GM12878 (cell line): ENCODE measurements around the gene MORN2. TPM values are rescaled to one million over a fixed set of nuclear protein-coding genes. Genes with fewer than 3 reads are reported as not detected.

Experiments used
- ATAC-seq: fragments of 200-7000 bp; cut with Tn5 transposase; 3 replicates; pipeline ENCODE4 v1.9.1; 2020; ENCODE audit warnings: mild to moderate bottlenecking, moderate library complexity
- BruUV-seq: library from RNA; stranded (reverse); fragments of 400-500 nt; replicated peaks from 2 replicates; lab custom pipeline; 2021; lab: Mats Ljungman, UMichigan
- CTCF ChIA-PET: fragments of 300-600 bp; sonication (Branson Sonifier 250); formaldehyde crosslinking; extraction: SDS; loops from one replicate; lab custom pipeline; 2021; ENCODE audit warnings: inconsistent platforms; lab: Yijun Ruan, JAX
- POLR2A ChIA-PET: fragments of 350-600 bp; formaldehyde crosslinking; extraction: SDS; loops from one replicate; lab custom pipeline; 2021; ENCODE audit warnings: inconsistent platforms; lab: Charles Lee
- RAD21 ChIA-PET: fragments of 300-600 bp; sonication (Branson Sonifier 250); formaldehyde crosslinking; loops from one replicate; lab custom pipeline; 2023; ENCODE audit warnings: antibody characterized with exemption; ENCODE audit not compliant: unreplicated experiment; lab: Charles Lee
- SMC1A ChIA-PET: fragments of 300-600 bp; sonication (Branson Sonifier 250); formaldehyde crosslinking; loops from one replicate; lab custom pipeline; 2023; ENCODE audit not compliant: unreplicated experiment, uncharacterized antibody; lab: Charles Lee
- DNase-seq: peaks from one replicate; pipeline ENCODE4 v3.0.0-alpha.2; 2011; ENCODE audit warnings: low read depth, low spot score
- FAIRE-seq: peaks from 3 replicates; lab custom pipeline; 2011; peaks lifted over from hg19 to GRCh38; lab: Jason Lieb, UNC
- H2AFZ ChIP-seq: 2 replicates; pipeline ENCODE4 v1.6.0; 2011; ENCODE audit warnings: low read depth, low read length, control low read depth; ENCODE audit not compliant: control insufficient read depth
- H3K27ac ChIP-seq: 2 replicates; pipeline ENCODE4 v1.5.1; 2011; ENCODE audit warnings: control low read depth; ENCODE audit not compliant: control insufficient read depth, insufficient read depth
- H3K27me3 ChIP-seq, 2 experiments: replicated peaks in 1 of 2; 2 replicates each; pipeline versions ENCODE4 v1.6.0 to v1.6.1; 2011; ENCODE audit warnings: low read length in 1 of 2; ENCODE audit not compliant: control insufficient read depth in 2 of 2, insufficient read depth in 2 of 2
- H3K36me3 ChIP-seq, 2 experiments: 2 replicates each; pipeline ENCODE4 v1.5.1; 2011; ENCODE audit warnings: low read length in 1 of 2; ENCODE audit not compliant: control insufficient read depth in 2 of 2, insufficient read depth in 2 of 2
- H3K4me1 ChIP-seq: 2 replicates; pipeline ENCODE4 v1.6.1; 2011; ENCODE audit warnings: mild to moderate bottlenecking, low read length, moderate library complexity, mixed read lengths; ENCODE audit not compliant: control insufficient read depth, insufficient read depth
- H3K4me2 ChIP-seq: 2 replicates; pipeline ENCODE4 v1.6.0; 2011; ENCODE audit warnings: control low read depth; ENCODE audit not compliant: control insufficient read depth, insufficient read depth
- H3K4me3 ChIP-seq: fragments of 200-600 bp; sonication (generic); 2 replicates; pipeline ENCODE4 v1.5.1; 2016
- H3K79me2 ChIP-seq: 2 replicates; pipeline ENCODE4 v1.6.0; 2011; ENCODE audit warnings: low read length; ENCODE audit not compliant: control insufficient read depth, insufficient read depth
- H3K9ac ChIP-seq: 2 replicates; pipeline ENCODE4 v1.8.0; 2011; ENCODE audit warnings: low read length, control low read depth, mixed read lengths; ENCODE audit not compliant: control insufficient read depth, insufficient read depth
- H3K9me3 ChIP-seq: replicated peaks from 3 replicates; pipeline ENCODE4 v1.5.1; 2011; ENCODE audit warnings: mild to moderate bottlenecking, low read length; ENCODE audit not compliant: control insufficient read depth, insufficient read depth
- H4K20me1 ChIP-seq: 2 replicates; pipeline ENCODE4 v1.6.0; 2011; ENCODE audit not compliant: control insufficient read depth, insufficient read depth
- CBX3 ChIP-seq: fragments of 200-600 bp; sonication (generic); IDR thresholded peaks from 2 replicates; pipeline ENCODE4 v1.6.1; 2016; ENCODE audit warnings: low read depth, borderline replicate concordance
- CBX5 ChIP-seq: sonication (generic); IDR thresholded peaks from 2 replicates; pipeline ENCODE4 v1.6.1; 2016; ENCODE audit warnings: low read depth, moderate library complexity, mild to moderate bottlenecking, inconsistent platforms
- CEBPZ ChIP-seq: fragments of 150-350 bp; IDR thresholded peaks from 2 replicates; pipeline ENCODE4 v1.6.1; 2016; ENCODE audit warnings: low read depth, low read length
- CREM ChIP-seq: IDR thresholded peaks from 2 replicates; pipeline ENCODE4 v1.6.1; 2014; ENCODE audit warnings: antibody characterized with exemption, low read depth
- EED ChIP-seq: sonication (generic); IDR thresholded peaks from 2 replicates; pipeline ENCODE4 v1.6.1; 2016; ENCODE audit warnings: antibody characterized with exemption, low read depth
- ESRRA ChIP-seq: IDR thresholded peaks from 2 replicates; pipeline ENCODE4 v1.6.1; 2012; ENCODE audit warnings: mild to moderate bottlenecking, low read length, improper control_type of control experiment
- PKNOX1 ChIP-seq: fragments of 450-650 bp; IDR thresholded peaks from 2 replicates; pipeline ENCODE4 v1.6.1; 2016; ENCODE audit warnings: mild to moderate bottlenecking
- SMAD5 ChIP-seq: IDR thresholded peaks from 2 replicates; pipeline ENCODE4 v1.6.1; 2016; ENCODE audit warnings: antibody characterized with exemption, low read depth
- SREBF2 ChIP-seq: IDR thresholded peaks from 2 replicates; pipeline ENCODE4 v1.6.1; 2012; ENCODE audit warnings: mild to moderate bottlenecking, low read length
- SUZ12 ChIP-seq: fragments of 200-600 bp; sonication (generic); IDR thresholded peaks from one replicate; pipeline ENCODE4 v1.6.1; 2018; ENCODE audit warnings: antibody characterized with exemption, mild to moderate bottlenecking; ENCODE audit not compliant: unreplicated experiment
- YBX1 ChIP-seq: fragments of 450-650 bp; IDR thresholded peaks from 2 replicates; pipeline ENCODE4 v1.6.1; 2016; ENCODE audit warnings: antibody characterized with exemption
- ZNF384 ChIP-seq: IDR thresholded peaks from 2 replicates; pipeline ENCODE4 v1.6.1; 2012; ENCODE audit warnings: low read depth, mild to moderate bottlenecking, low read length, improper control_type of control experiment, borderline replicate concordance
- WGBS: methylation state at CpG from one replicate; pipeline ENCODE4 v1.1.6; 2016; ENCODE audit warnings: low lambda C conversion rate; ENCODE audit not compliant: insufficient replicate concordance, insufficient coverage; ENCODE audit errors: missing lambda C conversion rate; 5-methylcytosine and 5-hydroxymethylcytosine counted together
- in situ Hi-C: fragments of 300-500 bp; cut with MboI; formaldehyde crosslinking; loops from 9 replicates; pipeline ENCODE4 v1.14.3; 2018; ENCODE audit warnings: mixed read lengths
- intact Hi-C: fragments of 100-400 bp; cut with micrococcal nuclease; formaldehyde crosslinking; loops from one replicate; pipeline ENCODE4 v1.14.2; 2022; ENCODE audit not compliant: unreplicated experiment
- polyA plus RNA-seq, 11 experiments: library from polyadenylated mRNA; depleted of rRNA in 4 of 11; unstranded in 6 of 11; stranded (reverse) in 5 of 11; fragments of >200 nt; fragmentation: Nextera tagmentation in 4 of 11; fragmentation: Illumina TruSeq in 1 of 11; extraction: Ambion mirVana in 4 of 11; extraction: Trizol in 1 of 11; gene quantifications; 1 replicate in 1 of 11; 2 replicates in 10 of 11; pipeline versions ENCODE4 v1.2.1 to v1.2.3, GENCODE V29; 2011 to 2016; ENCODE audit warnings: inconsistent platforms in 2 of 11, missing spikeins in 2 of 11, low read depth in 1 of 11
- total RNA-seq, 4 experiments: library from RNA; depleted of rRNA in 3 of 4; stranded (reverse); fragments of >200 nt in 3 of 4; fragmentation: Illumina TruSeq in 1 of 4; extraction: Trizol in 1 of 4; gene quantifications; 2 replicates each; pipeline versions ENCODE4 v1.2.1 to v1.2.3, GENCODE V29; 2013 to 2021
- TF ChIP-seq, protein P1 (sequence below): IDR thresholded peaks from 2 replicates; pipeline ENCODE4 v1.6.1; 2012; ENCODE audit warnings: low read depth, low read length, improper control_type of control experiment

The MORN2 gene
- total and polyA plus RNA-seq, 10 of the 15 experiments (the other 5 are each of a cell fraction or from before 2014, with no cell fraction given), result 2.3 to 26.9 (median 8.0) TPM

GRCh38 chr2:38898256-38898655 lies 22.5 kb downstream of the MORN2 start:
- no peak for TF ChIP-seq ZNF384
- POLR2A ChIA-PET, result no interaction called here

GRCh38 chr2:38900726-38901125 lies 24.9 kb downstream of the MORN2 start:
- Histone ChIP-seq H3K9ac (no peak overlapping the region), H3K9me3 (no peaks in the 10 kb centered on the region), H3K27ac (no peak overlapping the region), H3K4me1 (peaks cover 6% of the 10 kb centered on the region; the same call in 1 of the 2 replicates), H4K20me1 (no peaks in the 10 kb centered on the region), H3K4me3 (no peak overlapping the region), H3K36me3 (no peaks in the 10 kb centered on the region), H2AFZ (no peak overlapping the region), H3K79me2 (no peaks in the 10 kb centered on the region), H3K4me2 (no peak overlapping the region), H3K27me3 (no peaks in the 10 kb centered on the region)
- WGBS, result 19% methylated on average over 1 of the region's 1 CpG
- no peak for FAIRE-seq
- in situ Hi-C loops (no loop called here), intact Hi-C loops (no loop called here)
- BruUV-seq, result no TSS peak
- no peak for TF ChIP-seq PKNOX1
- TF ChIP-seq CBX3, result no peak
- TF ChIP-seq CREM, result no peak
- no peak for TF ChIP-seq SREBF2
- no peak for TF ChIP-seq CBX5
- no peak for TF ChIP-seq ESRRA
- TF ChIP-seq YBX1, result no peak
- TF ChIP-seq SMAD5, result no peak
- no peak for TF ChIP-seq CEBPZ
- TF ChIP-seq SUZ12, result no peak
- TF ChIP-seq, protein P1, sequence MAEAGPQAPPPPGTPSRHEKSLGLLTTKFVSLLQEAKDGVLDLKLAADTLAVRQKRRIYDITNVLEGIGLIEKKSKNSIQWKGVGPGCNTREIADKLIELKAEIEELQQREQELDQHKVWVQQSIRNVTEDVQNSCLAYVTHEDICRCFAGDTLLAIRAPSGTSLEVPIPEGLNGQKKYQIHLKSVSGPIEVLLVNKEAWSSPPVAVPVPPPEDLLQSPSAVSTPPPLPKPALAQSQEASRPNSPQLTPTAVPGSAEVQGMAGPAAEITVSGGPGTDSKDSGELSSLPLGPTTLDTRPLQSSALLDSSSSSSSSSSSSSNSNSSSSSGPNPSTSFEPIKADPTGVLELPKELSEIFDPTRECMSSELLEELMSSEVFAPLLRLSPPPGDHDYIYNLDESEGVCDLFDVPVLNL, result no peak
- no peak for TF ChIP-seq EED
- SMC1A ChIA-PET, result interaction anchor here (1.1 kb wide), 1 partner anchor 25 kb away, joined by 3 read pairs; the partner anchor contains the start of genes DHX57 and MORN2
- no peak for DNase-seq
- RAD21 ChIA-PET, result no interaction called here
- no peak for ATAC-seq
- POLR2A ChIA-PET, result interaction anchor here (0.5 kb wide), 1 partner anchor 264 kb away, joined by 10 read pairs; no protein-coding TSS in a partner anchor
- CTCF ChIA-PET, result interaction anchor here (0.8 to 1.3 kb wide), 3 partner anchors 21 to 319 kb away, joined by 3 read pairs; no protein-coding TSS in a partner anchor

More at GRCh38 chr2:38898256-38898655, 22.5 kb downstream of the MORN2 start:
- Histone ChIP-seq H3K9me3 (no peaks in the 10 kb centered on the region), H3K36me3 (no peaks in the 10 kb centered on the region), H2AFZ (no peak overlapping the region), H3K4me3 (no peak overlapping the region), H3K27ac (no peak overlapping the region), H4K20me1 (no peaks in the 10 kb centered on the region), H3K4me1 (no peaks in the 10 kb centered on the region), H3K4me2 (no peak overlapping the region), H3K79me2 (no peaks in the 10 kb centered on the region), H3K27me3 (no peaks in the 10 kb centered on the region), H3K9ac (no peak overlapping the region)
- no TSS peak for BruUV-seq
- intact Hi-C loops, result no loop called here
- ATAC-seq, result no peak
- no peak for DNase-seq
- ChIA-PET CTCF (no interaction called here), RAD21 (no interaction called here), SMC1A (no interaction called here)
- WGBS, result 57% methylated on average over 5 of the region's 5 CpGs
- in situ Hi-C loops, result no loop called here
- no peak for FAIRE-seq
